ENCODE results near the gene RIPK4.
A peak's percentile ranks its signal among the peaks of the same experiment; 100 is the strongest.

Gene RIPK4

GRCh38 chr21:41768437-41769042 lies 1.7 kb upstream of the RIPK4 start:
- peak; percentile 29 to 32 for DNase-seq

- DNase-seq = peak in 1 of 2 donors; percentile 19
These were observed 969 bp upstream of the RIPK4 start for GRCh38 chr21:41767606-41768436.

DNA sequence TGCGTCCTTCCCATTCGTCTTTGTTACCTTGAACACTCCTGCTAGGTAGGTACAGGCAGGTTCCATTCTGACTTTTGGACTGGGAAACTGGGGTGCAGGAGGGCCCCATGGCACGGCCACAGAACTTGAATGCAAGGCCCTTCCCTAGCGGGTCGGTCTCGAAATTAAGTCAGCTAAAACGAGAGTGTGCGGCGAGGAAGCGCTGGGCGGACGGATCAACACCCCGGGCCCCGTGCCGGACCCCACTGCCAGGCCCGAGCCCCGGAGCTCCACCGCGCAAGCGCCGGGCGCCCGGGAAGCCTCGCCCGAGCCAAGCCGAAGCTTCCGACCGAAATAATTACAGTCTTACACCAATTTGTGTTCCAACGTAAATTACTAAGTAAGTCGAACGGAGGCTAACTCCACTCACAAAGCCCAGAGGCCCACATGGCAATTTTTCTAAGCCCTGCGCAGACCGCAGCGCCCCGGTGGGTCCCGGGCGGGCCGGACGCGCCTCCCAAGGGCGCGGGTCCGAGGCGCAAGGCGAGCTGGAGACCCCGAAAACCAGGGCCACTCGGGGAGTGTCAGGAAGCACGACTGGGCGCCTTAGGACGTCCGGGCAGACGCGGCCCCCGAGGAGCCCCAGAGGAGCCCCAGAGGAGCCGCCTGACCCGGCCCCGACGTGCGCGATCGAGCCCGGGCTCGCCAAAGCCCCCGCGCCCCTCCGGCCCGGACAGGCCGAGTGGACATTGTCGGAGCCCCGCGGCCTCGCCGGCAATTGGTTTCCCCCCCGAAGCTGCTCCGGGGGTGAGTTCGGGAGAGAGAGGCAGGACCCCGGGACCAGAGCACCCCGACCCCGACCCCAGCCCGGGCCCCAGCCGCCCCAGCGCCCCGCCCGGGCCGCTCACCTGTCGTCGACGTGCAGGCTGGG lies 624 bp downstream of the RIPK4 start:
- no peak for DNase-seq

DNA sequence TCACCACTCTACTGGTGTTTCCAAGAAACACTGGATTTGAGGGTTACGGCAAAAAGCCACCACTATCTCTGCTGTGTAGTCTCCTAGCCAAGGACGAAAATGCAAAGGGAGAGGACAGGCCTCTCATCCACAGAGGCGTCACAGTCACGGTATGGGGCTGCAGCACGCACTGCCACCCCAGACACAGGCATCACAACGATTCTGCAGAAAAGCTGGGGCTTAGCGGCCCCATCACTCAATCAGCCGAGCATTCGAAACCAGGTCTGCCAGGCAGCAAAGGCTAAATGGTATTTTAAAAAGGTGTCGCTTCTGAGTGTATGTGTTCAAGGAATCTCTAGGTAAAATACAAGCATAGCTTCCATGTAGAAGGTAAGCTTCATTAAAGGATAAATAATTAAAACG lies 1.4 kb downstream of the RIPK4 start:
- DNase-seq = no peak

GRCh38 chr21:41764558-41765419 lies 2.1 kb downstream of the RIPK4 start:
- no peak for DNase-seq

DNA sequence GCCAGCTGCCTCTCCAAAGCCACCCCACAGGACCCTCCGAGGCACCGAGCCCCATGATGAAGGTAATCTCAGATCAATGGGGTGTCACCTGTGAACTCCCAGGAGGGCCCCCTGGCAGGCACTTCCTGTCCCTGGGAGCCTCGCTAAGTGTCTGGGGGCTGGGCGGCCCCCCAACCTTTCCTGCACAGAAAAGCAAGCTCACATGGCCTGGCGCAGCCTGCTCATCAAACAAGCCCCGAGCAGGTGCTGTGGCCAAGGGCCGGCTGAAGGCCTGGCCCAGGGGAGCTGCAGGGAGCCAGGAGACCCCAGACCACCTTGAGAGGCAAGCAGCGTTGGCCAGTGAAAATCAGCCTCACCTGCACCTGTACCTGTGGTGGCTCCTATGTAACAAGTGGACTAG lies 2.9 kb downstream of the RIPK4 start:
- DNase-seq = no peak

- no peak for DNase-seq
These were observed 3.4 kb downstream of the RIPK4 start for GRCh38 chr21:41763398-41763931.

- DNase-seq = no peak
These were observed 4.1 kb downstream of the RIPK4 start for GRCh38 chr21:41762753-41763152.

DNA sequence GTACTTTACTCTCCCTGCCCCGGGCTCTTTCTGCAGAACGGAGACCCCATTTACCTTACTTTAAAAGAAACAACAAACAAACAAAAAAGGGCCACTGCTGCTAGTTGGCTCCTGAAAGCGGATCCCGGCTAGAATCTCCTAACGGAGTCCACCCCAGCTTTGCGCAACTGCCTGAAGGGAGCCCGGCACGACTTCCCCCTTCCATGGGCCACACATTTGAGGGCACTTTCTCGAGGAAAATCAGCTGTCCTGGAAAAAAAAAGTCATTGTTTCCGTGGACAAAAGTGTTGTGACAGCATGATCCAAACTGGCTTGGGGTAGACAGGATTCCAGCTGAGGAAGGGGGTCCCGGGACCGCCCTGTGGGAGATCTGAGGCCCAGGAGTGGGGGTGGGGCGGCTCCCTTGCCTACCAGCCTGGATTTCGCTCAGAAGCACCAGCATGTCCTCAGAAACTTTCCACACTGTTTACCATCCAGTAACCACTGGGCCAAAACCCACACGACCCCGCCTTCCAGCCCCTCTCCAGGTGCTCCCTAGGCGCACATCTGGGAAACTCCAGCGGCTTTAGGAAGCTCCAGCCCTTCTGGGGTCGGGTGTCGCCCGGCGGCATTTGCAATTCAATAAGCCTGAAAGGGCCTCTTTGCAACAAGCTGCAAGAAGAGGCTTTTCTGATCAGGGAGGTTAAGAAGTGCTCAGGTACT lies 4.8 kb downstream of the RIPK4 start:
- DNase-seq = no peak

DNA sequence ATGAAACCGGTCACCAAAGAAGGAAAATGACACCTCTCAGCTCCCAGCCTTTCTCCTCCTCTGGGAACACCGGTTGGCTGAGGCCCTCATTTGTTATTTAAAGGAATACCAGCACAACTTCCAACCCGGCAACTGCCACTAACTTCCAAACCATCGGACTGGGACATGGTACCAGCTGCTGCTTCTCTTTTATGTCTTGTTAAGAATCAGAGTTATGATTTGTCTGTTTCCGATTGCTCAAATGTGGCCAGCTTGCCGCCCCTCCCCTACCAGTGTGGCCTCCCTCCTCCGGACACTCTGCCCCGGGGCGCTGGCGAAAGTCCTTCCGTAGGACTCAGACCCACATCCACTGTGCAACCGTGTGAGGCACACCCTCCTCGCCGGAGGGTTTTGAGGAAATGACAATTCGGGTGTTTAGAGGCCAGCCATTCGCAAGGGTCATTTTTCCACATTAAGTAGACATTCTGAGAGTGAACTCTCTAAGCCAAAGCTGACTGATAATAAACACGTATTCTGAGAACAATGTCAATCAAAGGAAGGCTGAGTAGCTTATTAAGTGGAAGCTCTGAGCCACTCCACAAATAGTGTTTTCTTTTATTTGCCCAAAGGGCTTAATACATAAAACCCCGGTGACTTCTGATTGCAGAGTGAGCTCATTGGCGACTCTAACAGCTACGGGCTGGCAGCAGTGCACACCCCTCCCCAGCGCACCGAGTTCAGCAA lies 5.5 kb downstream of the RIPK4 start:
- DNase-seq = no peak

DNA sequence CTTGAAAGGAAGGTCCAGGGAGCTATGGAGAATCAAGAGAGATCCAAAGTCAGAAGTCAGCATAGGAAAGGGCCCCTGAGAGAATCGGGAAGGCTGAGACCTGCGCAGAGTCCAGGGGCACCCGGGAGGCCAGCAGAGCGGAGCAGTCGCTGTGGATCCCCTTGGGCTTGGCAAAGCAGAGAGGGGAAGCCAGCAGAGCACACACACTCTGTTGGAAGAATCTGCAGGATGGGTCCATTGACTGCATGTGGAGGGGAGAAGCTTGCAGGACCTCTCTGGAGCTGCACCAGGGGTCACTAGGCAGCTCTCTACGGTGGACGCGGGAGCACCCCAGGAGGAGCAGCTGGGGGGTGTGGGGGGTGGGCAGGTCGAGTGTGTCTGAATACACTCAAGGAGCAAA lies 6.4 kb downstream of the RIPK4 start:
- DNase-seq = no peak

DNA sequence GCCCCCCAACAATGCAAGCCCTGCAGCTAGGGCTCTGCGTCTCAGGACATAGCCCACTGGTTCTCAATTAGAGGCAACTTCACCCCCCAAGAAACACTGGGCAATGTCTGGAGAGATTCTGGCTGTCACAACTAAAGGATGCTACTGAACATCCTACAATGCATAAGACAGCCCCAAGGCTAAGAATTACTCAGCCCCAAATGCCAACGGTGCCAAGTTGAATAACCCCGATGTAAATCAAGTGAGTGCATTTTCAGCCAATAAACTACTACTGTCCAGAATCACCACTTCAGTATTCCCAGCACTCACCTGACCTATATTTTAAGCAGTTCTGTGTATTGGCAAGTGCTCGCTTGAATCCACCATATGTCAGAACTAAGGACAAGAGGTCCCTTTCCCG lies 6.9 kb downstream of the RIPK4 start:
- DNase-seq = no peak

- no peak for DNase-seq
These were observed 7.5 kb downstream of the RIPK4 start for GRCh38 chr21:41759214-41759840.

DNA sequence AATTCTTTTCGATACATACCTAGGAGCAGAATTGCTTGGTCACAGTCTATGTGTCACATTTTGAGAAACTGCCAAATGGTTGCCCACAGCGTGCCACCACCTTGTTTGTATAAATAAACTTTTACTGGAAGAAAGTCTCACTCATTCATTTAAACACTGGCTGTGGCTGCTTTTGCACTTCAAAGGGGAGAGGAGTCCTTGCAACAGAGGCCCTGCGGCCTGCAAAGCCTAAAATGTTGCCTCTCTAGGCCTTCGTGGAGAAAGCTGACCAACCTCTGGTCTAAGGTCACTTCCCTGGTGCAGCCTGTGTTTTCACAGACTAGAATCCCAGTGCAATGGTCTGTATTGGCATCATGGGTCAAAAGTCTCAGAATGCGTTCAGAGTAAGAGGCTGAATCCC lies 8.3 kb downstream of the RIPK4 start:
- no peak for DNase-seq

DNA sequence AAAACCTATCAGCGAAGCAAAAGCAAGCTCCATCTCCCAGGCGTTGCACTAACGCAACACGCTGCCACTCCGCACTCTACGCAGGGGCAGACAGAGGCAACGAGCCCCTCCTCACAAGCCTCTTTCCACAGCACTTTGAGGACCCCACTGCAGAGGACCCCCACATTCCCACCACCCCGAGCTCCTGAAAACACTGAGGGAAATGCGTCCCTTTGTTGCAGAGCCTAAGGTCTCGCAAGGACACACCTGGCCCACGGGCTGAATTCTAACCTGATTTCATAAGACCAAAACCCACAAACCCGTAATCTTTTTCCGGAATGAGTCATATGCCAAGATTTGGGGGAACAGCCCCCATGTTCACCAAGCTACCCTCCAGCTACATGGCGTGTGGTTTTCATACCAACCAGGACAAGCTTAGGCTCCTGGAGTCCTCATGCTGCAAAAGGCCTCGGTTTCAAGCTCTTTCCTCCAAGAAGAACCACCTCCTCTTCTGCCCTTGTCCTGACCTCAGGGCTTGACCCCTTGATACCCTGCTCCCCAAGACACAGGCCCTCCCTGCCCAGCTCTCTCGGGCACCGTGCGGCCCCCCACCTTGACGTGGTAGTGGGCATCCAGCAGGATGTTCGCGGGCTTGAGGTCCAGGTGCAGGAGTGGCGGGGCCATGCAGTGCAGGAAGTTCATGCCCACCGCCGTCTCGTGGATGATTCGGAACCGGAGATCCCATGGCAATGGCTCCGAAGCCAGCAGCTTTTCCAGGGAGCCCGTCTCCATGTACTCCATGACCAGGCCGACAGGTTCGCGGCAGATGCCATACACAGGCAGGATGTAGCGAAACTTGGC lies 10.7 kb downstream of the RIPK4 start:
- DNase-seq = no peak

- DNase-seq = no peak
These were observed 11.5 kb downstream of the RIPK4 start for GRCh38 chr21:41755258-41755933.

- no peak for DNase-seq
These were observed 12.4 kb downstream of the RIPK4 start for GRCh38 chr21:41754479-41754891.

- no peak for DNase-seq
These were observed 13.6 kb downstream of the RIPK4 start for GRCh38 chr21:41753006-41753898.

Data from stimulated activated CD4-positive, alpha-beta T cell treated with anti-CD3 and anti-CD28 coated beads, Interleukin-2, amount 100 ng/mL, for 24 hours (primary cell).